WERI-Rb-1 (cell line): ENCODE results near the gene RARB.

Experiments
- DNase-seq: peaks from one replicate; pipeline ENCODE4 v3.0.0-alpha.2; 2020
- H3K27ac ChIP-seq: fragments of 250-450 bp; sonication (Bioruptor Pico); 2 replicates; pipeline ENCODE4 v1.5.1; 2020; ENCODE audit warnings: mild to moderate bottlenecking, moderate library complexity
- H3K27me3 ChIP-seq: fragments of 250-450 bp; sonication (Bioruptor Pico); 2 replicates; pipeline ENCODE4 v1.5.1; 2021; ENCODE audit warnings: mild to moderate bottlenecking, low read depth, moderate library complexity; ENCODE audit not compliant: insufficient read depth, severe bottlenecking
- H3K36me3 ChIP-seq: fragments of 250-450 bp; sonication (Bioruptor Pico); 2 replicates; pipeline ENCODE4 v1.5.1; 2020; ENCODE audit warnings: mild to moderate bottlenecking, moderate library complexity
- H3K4me3 ChIP-seq: 2 replicates; pipeline ENCODE4 v1.5.1; 2011; ENCODE audit warnings: low read depth, mild to moderate bottlenecking, control low read depth, low read length
- H3K9me3 ChIP-seq: fragments of 250-450 bp; sonication (Bioruptor Pico); 2 replicates; pipeline ENCODE4 v1.5.1; 2021; ENCODE audit warnings: mild to moderate bottlenecking, moderate library complexity; ENCODE audit not compliant: severe bottlenecking
- CTCF ChIP-seq: IDR thresholded peaks from 2 replicates; pipeline ENCODE4 v1.5.1; 2011; ENCODE audit warnings: low read depth, mild to moderate bottlenecking, control low read depth, inconsistent platforms, low read length

The RARB gene

GRCh38 chr3:25584011-25584789, 156.1 kb downstream of the RARB start:
- DNase-seq, result no peak
- Histone ChIP-seq H3K27ac (no peak overlapping the region), H3K9me3 (no peaks in the 10 kb centered on the region), H3K4me3 (no peak overlapping the region), H3K27me3 (no peaks in the 10 kb centered on the region), H3K36me3 (no peaks in the 10 kb centered on the region)
- no peak for TF ChIP-seq CTCF

- no peaks in the 10 kb centered on the region for H3K9me3 ChIP-seq
- no peaks in the 10 kb centered on the region for H3K27me3 ChIP-seq
- H3K27ac ChIP-seq, result no peak overlapping the region
- no peak for TF ChIP-seq CTCF
- no peaks in the 10 kb centered on the region for H3K36me3 ChIP-seq
- H3K4me3 ChIP-seq, result no peak overlapping the region
- DNase-seq, result no peak
Observed at GRCh38 chr3:25585361-25586166, 157.5 kb downstream of the RARB start.

- TF ChIP-seq CTCF, result no peak
- no peak for DNase-seq
- Histone ChIP-seq H3K4me3 (no peak overlapping the region), H3K36me3 (no peaks in the 10 kb centered on the region), H3K27me3 (no peaks in the 10 kb centered on the region), H3K27ac (no peak overlapping the region), H3K9me3 (no peaks in the 10 kb centered on the region)
Observed at GRCh38 chr3:25586167-25586505, 158.1 kb downstream of the RARB start.

- DNase-seq, result no peak
- no peaks in the 10 kb centered on the region for H3K9me3 ChIP-seq
- H3K27me3 ChIP-seq, result no peaks in the 10 kb centered on the region
- no peak overlapping the region for H3K27ac ChIP-seq
- no peak for TF ChIP-seq CTCF
- H3K36me3 ChIP-seq, result no peaks in the 10 kb centered on the region
- no peak overlapping the region for H3K4me3 ChIP-seq
Observed at GRCh38 chr3:25586553-25586952, 158.5 kb downstream of the RARB start.

GRCh38 chr3:25587094-25587493, 159.0 kb downstream of the RARB start:
- H3K36me3 ChIP-seq, result no peaks in the 10 kb centered on the region
- no peaks in the 10 kb centered on the region for H3K9me3 ChIP-seq
- no peak overlapping the region for H3K4me3 ChIP-seq
- no peak for DNase-seq
- no peak overlapping the region for H3K27ac ChIP-seq
- H3K27me3 ChIP-seq, result no peaks in the 10 kb centered on the region
- no peak for TF ChIP-seq CTCF

GRCh38 chr3:25587526-25587925, 159.5 kb downstream of the RARB start:
- Histone ChIP-seq H3K9me3 (no peaks in the 10 kb centered on the region), H3K36me3 (no peaks in the 10 kb centered on the region), H3K27me3 (no peaks in the 10 kb centered on the region), H3K27ac (no peak overlapping the region), H3K4me3 (no peak overlapping the region)
- TF ChIP-seq CTCF, result no peak
- DNase-seq, result no peak
